ENCODE data around the gene RAD51B. TPM values are rescaled to one million over a fixed set of nuclear protein-coding genes. Genes with fewer than 3 reads are reported as not detected.

Gene RAD51B
- total RNA-seq, 1 donor from 2014 or later: 26.1 TPM

- DNase-seq (ENCODE audit: low spot score): no peak
- Mint-ChIP-seq H3K27ac (no peak overlapping the region), H3K4me3 (no peak overlapping the region), H3K9me3 (no peaks in the 10 kb centered on the region), H3K27me3 (ENCODE audit: insufficient read depth) (peaks cover 4% of the 10 kb centered on the region), H3K4me1 (ENCODE audit: low read depth) (no peaks in the 10 kb centered on the region), H3K36me3 (ENCODE audit: low read depth) (no peaks in the 10 kb centered on the region)
- intact Hi-C loops (cut with micrococcal nuclease): no loop called here
Measured at GRCh38 chr14:68544081-68544892, 724.7 kb downstream of the RAD51B start.

GRCh38 chr14:68546839-68547238 lies 727.3 kb downstream of the RAD51B start:
- peaks cover 4% of the 10 kb centered on the region for H3K27me3 Mint-ChIP-seq (ENCODE audit: insufficient read depth)
- no peaks in the 10 kb centered on the region for H3K36me3 Mint-ChIP-seq (ENCODE audit: low read depth)
- H3K4me1 Mint-ChIP-seq (ENCODE audit: low read depth): no peaks in the 10 kb centered on the region
- no peaks in the 10 kb centered on the region for H3K9me3 Mint-ChIP-seq
- H3K27ac Mint-ChIP-seq: no peak overlapping the region
- no peak for DNase-seq (ENCODE audit: low spot score)
- no peak overlapping the region for H3K4me3 Mint-ChIP-seq
- intact Hi-C loops (cut with micrococcal nuclease): no loop called here

- Mint-ChIP-seq H3K9me3 (no peaks in the 10 kb centered on the region), H3K27ac (no peak overlapping the region), H3K36me3 (ENCODE audit: low read depth) (no peaks in the 10 kb centered on the region), H3K27me3 (ENCODE audit: insufficient read depth) (peaks cover 7% of the 10 kb centered on the region), H3K4me1 (ENCODE audit: low read depth) (no peaks in the 10 kb centered on the region), H3K4me3 (no peak overlapping the region)
- intact Hi-C loops (cut with micrococcal nuclease): no loop called here
- DNase-seq (ENCODE audit: low spot score): no peak
Measured at GRCh38 chr14:68547305-68548193, 728.0 kb downstream of the RAD51B start.

GRCh38 chr14:68548194-68549076 lies 728.9 kb downstream of the RAD51B start:
- Mint-ChIP-seq H3K4me3 (no peak overlapping the region), H3K27ac (no peak overlapping the region), H3K36me3 (ENCODE audit: low read depth) (no peaks in the 10 kb centered on the region), H3K4me1 (ENCODE audit: low read depth) (no peaks in the 10 kb centered on the region), H3K9me3 (no peaks in the 10 kb centered on the region), H3K27me3 (ENCODE audit: insufficient read depth) (peaks cover 7% of the 10 kb centered on the region)
- intact Hi-C loops (cut with micrococcal nuclease): no loop called here
- no peak for DNase-seq (ENCODE audit: low spot score)

GRCh38 chr14:68550338-68550715 lies 730.7 kb downstream of the RAD51B start:
- intact Hi-C loops (cut with micrococcal nuclease): no loop called here
- Mint-ChIP-seq H3K9me3 (no peaks in the 10 kb centered on the region), H3K4me3 (no peak overlapping the region), H3K4me1 (ENCODE audit: low read depth) (no peaks in the 10 kb centered on the region), H3K27me3 (ENCODE audit: insufficient read depth) (peaks cover 5% of the 10 kb centered on the region), H3K36me3 (ENCODE audit: low read depth) (no peaks in the 10 kb centered on the region), H3K27ac (no peak overlapping the region)
- no peak for DNase-seq (ENCODE audit: low spot score)

- no peak overlapping the region for H3K4me3 Mint-ChIP-seq
- no peaks in the 10 kb centered on the region for H3K4me1 Mint-ChIP-seq (ENCODE audit: low read depth)
- peaks cover 3% of the 10 kb centered on the region for H3K27me3 Mint-ChIP-seq (ENCODE audit: insufficient read depth)
- no peaks in the 10 kb centered on the region for H3K36me3 Mint-ChIP-seq (ENCODE audit: low read depth)
- intact Hi-C loops (cut with micrococcal nuclease): no loop called here
- no peak for DNase-seq (ENCODE audit: low spot score)
- no peaks in the 10 kb centered on the region for H3K9me3 Mint-ChIP-seq
- H3K27ac Mint-ChIP-seq: no peak overlapping the region
Measured at GRCh38 chr14:68551045-68551683, 731.6 kb downstream of the RAD51B start.

- intact Hi-C loops (cut with micrococcal nuclease): no loop called here
Measured at GRCh38 chr14:68552075-68552474, 732.5 kb downstream of the RAD51B start.

GRCh38 chr14:68552602-68553001 lies 733.0 kb downstream of the RAD51B start:
- no peaks in the 10 kb centered on the region for H3K9me3 Mint-ChIP-seq
- H3K4me3 Mint-ChIP-seq: no peak overlapping the region
- no peaks in the 10 kb centered on the region for H3K36me3 Mint-ChIP-seq (ENCODE audit: low read depth)
- H3K27me3 Mint-ChIP-seq (ENCODE audit: insufficient read depth): peaks cover 2% of the 10 kb centered on the region
- intact Hi-C loops (cut with micrococcal nuclease): no loop called here
- no peak overlapping the region for H3K27ac Mint-ChIP-seq
- no peak for DNase-seq (ENCODE audit: low spot score)
- H3K4me1 Mint-ChIP-seq (ENCODE audit: low read depth): no peaks in the 10 kb centered on the region

More at GRCh38 chr14:68552075-68552474, 732.5 kb downstream of the RAD51B start:
- H3K9me3 Mint-ChIP-seq: no peaks in the 10 kb centered on the region
- no peaks in the 10 kb centered on the region for H3K4me1 Mint-ChIP-seq (ENCODE audit: low read depth)
- no peak overlapping the region for H3K27ac Mint-ChIP-seq
- no peak overlapping the region for H3K4me3 Mint-ChIP-seq
- no peak for DNase-seq (ENCODE audit: low spot score)
- peaks cover 2% of the 10 kb centered on the region for H3K27me3 Mint-ChIP-seq (ENCODE audit: insufficient read depth)
- no peaks in the 10 kb centered on the region for H3K36me3 Mint-ChIP-seq (ENCODE audit: low read depth)

GRCh38 chr14:68553311-68553710 lies 733.7 kb downstream of the RAD51B start:
- no peaks in the 10 kb centered on the region for H3K4me1 Mint-ChIP-seq (ENCODE audit: low read depth)
- peaks cover 2% of the 10 kb centered on the region for H3K27me3 Mint-ChIP-seq (ENCODE audit: insufficient read depth)
- H3K27ac Mint-ChIP-seq: no peak overlapping the region
- DNase-seq (ENCODE audit: low spot score): no peak
- H3K36me3 Mint-ChIP-seq (ENCODE audit: low read depth): no peaks in the 10 kb centered on the region
- intact Hi-C loops (cut with micrococcal nuclease): no loop called here
- H3K4me3 Mint-ChIP-seq: no peak overlapping the region
- no peaks in the 10 kb centered on the region for H3K9me3 Mint-ChIP-seq

- no peaks in the 10 kb centered on the region for H3K9me3 Mint-ChIP-seq
- intact Hi-C loops (cut with micrococcal nuclease): no loop called here
- no peaks in the 10 kb centered on the region for H3K4me1 Mint-ChIP-seq (ENCODE audit: low read depth)
- H3K4me3 Mint-ChIP-seq: no peak overlapping the region
- no peak for DNase-seq (ENCODE audit: low spot score)
- H3K36me3 Mint-ChIP-seq (ENCODE audit: low read depth): no peaks in the 10 kb centered on the region
- H3K27me3 Mint-ChIP-seq (ENCODE audit: insufficient read depth): peaks cover 2% of the 10 kb centered on the region
- no peak overlapping the region for H3K27ac Mint-ChIP-seq
Measured at GRCh38 chr14:68554231-68554630, 734.7 kb downstream of the RAD51B start.

GRCh38 chr14:68556253-68556652 lies 736.7 kb downstream of the RAD51B start:
- intact Hi-C loops (cut with micrococcal nuclease): no loop called here
- H3K9me3 Mint-ChIP-seq: no peaks in the 10 kb centered on the region
- DNase-seq (ENCODE audit: low spot score): no peak
- no peak overlapping the region for H3K4me3 Mint-ChIP-seq
- peaks cover 2% of the 10 kb centered on the region for H3K27me3 Mint-ChIP-seq (ENCODE audit: insufficient read depth)
- H3K36me3 Mint-ChIP-seq (ENCODE audit: low read depth): no peaks in the 10 kb centered on the region
- no peaks in the 10 kb centered on the region for H3K4me1 Mint-ChIP-seq (ENCODE audit: low read depth)
- no peak overlapping the region for H3K27ac Mint-ChIP-seq

GRCh38 chr14:68557648-68558047 lies 738.1 kb downstream of the RAD51B start:
- H3K27ac Mint-ChIP-seq: no peak overlapping the region
- H3K27me3 Mint-ChIP-seq (ENCODE audit: insufficient read depth): no peaks in the 10 kb centered on the region
- no peaks in the 10 kb centered on the region for H3K4me1 Mint-ChIP-seq (ENCODE audit: low read depth)
- intact Hi-C loops (cut with micrococcal nuclease): no loop called here
- H3K36me3 Mint-ChIP-seq (ENCODE audit: low read depth): no peaks in the 10 kb centered on the region
- no peaks in the 10 kb centered on the region for H3K9me3 Mint-ChIP-seq
- no peak for DNase-seq (ENCODE audit: low spot score)
- no peak overlapping the region for H3K4me3 Mint-ChIP-seq
